Right ventricle myocardium inferior (tissue), 1 donor: Measurements from ENCODE around the gene ZFP69B. TPM values are rescaled to one million over a fixed set of nuclear protein-coding genes. Genes with fewer than 3 reads are reported as not detected.
A peak's percentile ranks its signal among the peaks of the same experiment; 100 is the strongest.

Source experiments
- ATAC-seq: fragments of 200-7000 bp; cut with Tn5 transposase; one replicate; pipeline ENCODE4 v1.9.1; 2020; ENCODE audit warnings: mild to moderate bottlenecking, moderate library complexity
- DNase-seq: peaks from one replicate; pipeline ENCODE4 v3.0.0; 2021; ENCODE audit errors: missing footprints
- intact Hi-C: fragments of 100-400 bp; cut with DNase I; formaldehyde crosslinking; loops from one replicate; pipeline ENCODE4 v1.11.0; 2022
- total RNA-seq: library from RNA; stranded (reverse); fragmentation: NEBNext Ultra II Directional; extraction: Animal tissue kit (Norgen Biotek cat#: 25700); gene quantifications from one replicate; pipeline ENCODE4 v1.2.1, GENCODE V29; 2021
- donor health status: DM: no; HTN: yes; CAD: no; lungs with severe emphysema.

Gene ZFP69B
- total RNA-seq, 1 donor from 2014 or later, result 1.2 TPM

- DNase-seq (no peak), ATAC-seq (no peak)
- intact Hi-C loops, result no loop called here
Observed at GRCh38 chr1:40507973-40508372, 57.7 kb downstream of the ZFP69B start.

- intact Hi-C loops, result no loop called here
- DNase-seq, result peak; percentile 93
- peak; percentile 99 for ATAC-seq
Observed at GRCh38 chr1:40508375-40509341, 58.4 kb downstream of the ZFP69B start, which contains the start of gene EXO5. Gene EXO5 (plus strand): TSS chr1:40508767. CDS start chr1:40514545, 5,778 bp downstream.

Other genes with a start within 250 kb of the ZFP69B start
- gene TMCO2, start 202.5 kb upstream of the ZFP69B start, total RNA-seq, result not detected
- gene ZMPSTE24, start 192.2 kb upstream of the ZFP69B start, total RNA-seq, result 37.4 TPM
- gene COL9A2, start 133.2 kb upstream of the ZFP69B start, total RNA-seq, result 0.24 TPM
- 16.3 TPM for gene SMAP2, start 76.7 kb upstream of the ZFP69B start, total RNA-seq
- 1.8 TPM for gene ZFP69, start 26.8 kb downstream of the ZFP69B start, total RNA-seq
- gene EXO5, start 58.3 kb downstream of the ZFP69B start, total RNA-seq, result 4.7 TPM
- gene ZNF684, start 81.2 kb downstream of the ZFP69B start, total RNA-seq, result 9.7 TPM
- gene RIMS3, start 215.2 kb downstream of the ZFP69B start, total RNA-seq, result 1.6 TPM
- gene NFYC, start 241.2 kb downstream of the ZFP69B start, total RNA-seq, result 62.3 TPM